ENCODE data around the gene IL9R.
A peak's percentile ranks its signal among the peaks of the same experiment; 100 is the strongest.
"Not testable (repeated sequence)": the region's sequence is repeated elsewhere in the genome, so short reads cannot be mapped to it uniquely, and the experiment has no call there.

The IL9R gene

GRCh38 chrX:155997436-155997835 is at the start of gene IL9R:
TSS of gene IL9R (plus strand) at chrX:155997696. CDS start at chrX:155997760, 64 bp downstream.
- H3K27ac ChIP-seq, result peak within 1 kb of the TSS in 5 of 21 experiments; percentile 11 to 76 (median 36)
- H3K4me3 ChIP-seq, result no peak within 1 kb of the TSS

GRCh38 chrX:155949098-155949497 is 48.4 kb upstream of the IL9R start:
- no peak overlapping the region for H3K27ac ChIP-seq
- no peak overlapping the region for H3K4me3 ChIP-seq

- Histone ChIP-seq H3K27ac (no peak overlapping the region), H3K4me3 (no peak overlapping the region)
Observed at GRCh38 chrX:155951237-155951789, 46.2 kb upstream of the IL9R start.

GRCh38 chrX:155953055-155953454 is 44.4 kb upstream of the IL9R start:
- no peak overlapping the region for H3K27ac ChIP-seq
- H3K4me3 ChIP-seq, result no peak overlapping the region

GRCh38 chrX:155954793-155955192 is 42.7 kb upstream of the IL9R start:
- Histone ChIP-seq H3K27ac (no peak overlapping the region), H3K4me3 (no peak overlapping the region)

GRCh38 chrX:155956099-155956498 is 41.4 kb upstream of the IL9R start:
- Histone ChIP-seq H3K27ac (no peak overlapping the region), H3K4me3 (no peak overlapping the region)

GRCh38 chrX:155956649-155957048 is 40.8 kb upstream of the IL9R start:
- Histone ChIP-seq H3K27ac (no peak overlapping the region), H3K4me3 (no peak overlapping the region)

GRCh38 chrX:155957843-155958242 is 39.7 kb upstream of the IL9R start:
- Histone ChIP-seq H3K27ac (no peak overlapping the region), H3K4me3 (no peak overlapping the region)

GRCh38 chrX:155959018-155959587 is 38.4 kb upstream of the IL9R start:
- Histone ChIP-seq H3K27ac (no peak overlapping the region), H3K4me3 (no peak overlapping the region)

- H3K27ac ChIP-seq, result no peak overlapping the region
- no peak overlapping the region for H3K4me3 ChIP-seq
Observed at GRCh38 chrX:155962906-155963305, 34.6 kb upstream of the IL9R start.

GRCh38 chrX:155966876-155967275 is 30.6 kb upstream of the IL9R start:
- no peak overlapping the region for H3K4me3 ChIP-seq
- H3K27ac ChIP-seq, result no peak overlapping the region

- H3K4me3 ChIP-seq, result no peak overlapping the region
- H3K27ac ChIP-seq, result no peak overlapping the region
Observed at GRCh38 chrX:155967653-155968325, 29.7 kb upstream of the IL9R start.

GRCh38 chrX:155968326-155968661 is 29.2 kb upstream of the IL9R start:
- no peak overlapping the region for H3K4me3 ChIP-seq
- H3K27ac ChIP-seq, result no peak overlapping the region

- no peak overlapping the region for H3K4me3 ChIP-seq
- no peak overlapping the region for H3K27ac ChIP-seq
Observed at GRCh38 chrX:155968791-155969190, 28.7 kb upstream of the IL9R start.

GRCh38 chrX:155971658-155972057 is 25.8 kb upstream of the IL9R start:
- not testable (repeated sequence) for H3K27ac ChIP-seq

GRCh38 chrX:155972241-155972640 is 25.3 kb upstream of the IL9R start:
- not testable (repeated sequence) for H3K4me3 ChIP-seq, H3K27ac ChIP-seq

More at GRCh38 chrX:155971658-155972057, 25.8 kb upstream of the IL9R start:
- H3K4me3 ChIP-seq, result not testable (repeated sequence)

- Histone ChIP-seq H3K27ac (no peak overlapping the region), H3K4me3 (no peak overlapping the region)
Observed at GRCh38 chrX:155983326-155983725, 14.2 kb upstream of the IL9R start.

GRCh38 chrX:155985208-155985607 is 12.3 kb upstream of the IL9R start:
- Histone ChIP-seq H3K27ac (no peak overlapping the region), H3K4me3 (no peak overlapping the region)

GRCh38 chrX:155986995-155987394 is 10.5 kb upstream of the IL9R start:
- not testable (repeated sequence) for H3K27ac ChIP-seq, H3K4me3 ChIP-seq

- Histone ChIP-seq H3K27ac (no peak overlapping the region), H3K4me3 (no peak overlapping the region)
Observed at GRCh38 chrX:155988859-155989258, 8.6 kb upstream of the IL9R start.

GRCh38 chrX:155993421-155993820 is 4.1 kb upstream of the IL9R start:
- Histone ChIP-seq H3K4me3 (no peak overlapping the region), H3K27ac (no peak overlapping the region)
